Left kidney (tissue), 2 donors: ENCODE results near the gene TENT4A. TPM values are rescaled to one million over a fixed set of nuclear protein-coding genes. Genes with fewer than 3 reads are reported as not detected.

Source experiments
- DNase-seq: peaks from one replicate; pipeline ENCODE4 v3.0.0-alpha.2; 2013
- polyA plus RNA-seq: library from polyadenylated mRNA; unstranded; fragments of 120-200 nt; gene quantifications from one replicate; pipeline ENCODE4 v1.2.1, GENCODE V29; 2013; ENCODE audit not compliant: insufficient read length

Gene TENT4A
- polyA plus RNA-seq, 1 donor, result 35.6 TPM

- DNase-seq, result no peak
Measured at GRCh38 chr5:6750951-6751685, 37.9 kb downstream of the TENT4A start.

DNA sequence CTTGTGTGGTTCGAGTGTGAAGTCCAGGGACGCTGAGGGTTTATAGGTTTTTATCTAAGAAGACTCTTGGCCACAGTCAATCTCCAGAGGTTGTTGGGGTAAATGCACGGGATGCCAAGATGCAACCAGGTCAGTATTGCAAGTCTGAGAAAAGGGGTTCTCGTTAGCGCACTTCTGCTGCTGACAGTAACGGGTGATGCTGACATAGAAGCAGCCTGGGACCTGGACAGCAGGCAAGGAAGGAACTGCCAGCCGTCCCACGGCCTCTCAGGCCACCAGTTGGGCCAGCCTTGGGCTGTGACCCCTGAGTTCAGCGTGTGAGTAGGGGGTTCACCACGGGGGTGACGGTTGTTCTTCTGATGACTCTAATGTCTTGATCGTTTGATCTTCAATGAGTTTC is 39.0 kb downstream of the TENT4A start:
- no peak for DNase-seq

- no peak for DNase-seq
Measured at GRCh38 chr5:6752782-6753181, 39.5 kb downstream of the TENT4A start.

DNA sequence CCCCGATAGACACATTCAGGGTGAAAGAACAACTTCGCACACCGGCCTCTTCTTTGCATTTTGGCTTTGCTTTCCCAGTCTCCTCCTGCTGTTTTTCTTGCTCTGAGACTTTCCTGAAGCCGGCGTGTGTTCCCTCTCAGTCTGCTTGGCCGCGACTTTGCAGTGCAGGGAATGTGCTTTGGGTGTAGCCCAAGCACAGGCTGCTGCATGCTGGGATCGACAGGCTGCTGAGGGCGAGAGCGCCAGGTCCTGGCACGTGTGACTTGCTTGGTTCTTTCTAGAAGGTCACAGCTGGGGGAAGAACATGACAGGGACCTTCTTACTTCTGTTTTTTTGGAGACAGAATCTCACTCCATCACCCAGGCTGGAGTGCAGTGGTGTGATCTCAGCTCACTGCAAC is 40.6 kb downstream of the TENT4A start:
- DNase-seq, result no peak

- DNase-seq, result no peak
Measured at GRCh38 chr5:6754766-6755165, 41.5 kb downstream of the TENT4A start.

DNA sequence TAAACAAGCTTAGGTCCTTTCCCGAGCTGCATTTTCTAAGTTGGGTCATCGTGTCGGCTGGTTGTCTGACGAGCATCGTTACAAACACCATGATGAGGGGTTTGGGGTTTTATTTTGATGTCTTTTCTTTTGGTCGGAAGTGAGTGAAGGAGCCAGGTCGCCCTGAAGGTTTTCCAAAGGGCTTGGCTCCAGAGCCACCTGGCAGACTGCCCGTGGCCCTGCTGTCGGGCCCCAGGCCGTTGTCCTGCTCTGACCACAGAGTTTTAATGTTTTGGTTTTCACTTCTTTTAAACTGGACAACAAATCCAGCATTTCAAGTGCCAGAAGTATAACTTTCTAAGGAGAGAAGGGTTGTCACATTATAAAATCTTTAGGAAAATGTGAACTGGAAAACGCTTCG is 42.3 kb downstream of the TENT4A start:
- no peak for DNase-seq

GRCh38 chr5:6755941-6756340 is 42.7 kb downstream of the TENT4A start:
- no peak for DNase-seq

DNA sequence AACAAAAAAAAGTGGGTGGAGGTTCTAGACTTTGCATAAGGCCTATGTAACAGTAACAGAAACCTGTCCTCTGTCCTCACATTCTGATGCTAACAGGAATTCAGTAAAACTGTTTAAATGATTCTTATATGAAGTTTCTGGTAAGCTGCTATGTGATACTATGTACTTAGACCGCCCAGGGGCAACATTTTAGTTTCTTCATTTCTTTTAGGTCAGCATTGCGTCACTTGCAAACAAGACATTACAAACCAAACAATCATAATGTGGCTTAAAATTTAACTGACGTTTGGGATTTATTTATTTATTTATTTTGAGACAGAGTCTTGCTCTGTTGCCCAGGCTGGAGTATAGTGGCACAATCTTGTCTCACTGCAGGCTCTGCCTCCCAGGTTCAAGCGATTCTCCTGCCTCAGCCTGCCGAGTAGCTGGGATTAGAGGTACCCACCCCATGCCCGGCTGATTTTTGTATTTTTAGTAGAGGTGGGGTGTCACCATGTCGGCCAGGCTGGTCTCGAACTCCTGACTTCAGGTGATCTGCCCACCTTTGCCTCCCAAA is 44.3 kb downstream of the TENT4A start:
- DNase-seq, result no peak

DNA sequence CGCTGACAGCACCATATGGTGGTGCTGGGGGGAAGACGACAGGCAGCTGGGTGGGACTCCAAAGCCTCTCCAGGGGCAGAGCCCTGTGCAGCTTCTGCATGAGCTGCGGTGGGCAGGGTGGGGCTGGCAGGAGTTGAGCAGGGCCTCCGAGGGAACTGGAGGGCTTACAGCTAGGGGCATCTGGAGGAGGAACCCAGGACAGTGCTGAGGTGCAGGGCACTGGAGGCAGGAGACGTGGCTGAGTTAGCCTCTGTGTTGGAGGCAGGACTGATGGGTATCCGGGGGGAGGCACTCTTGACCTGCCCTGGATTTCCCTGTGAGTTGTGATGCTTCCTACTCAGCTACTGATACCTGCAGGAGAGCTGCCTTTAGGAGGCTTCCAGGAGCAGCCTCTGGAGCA is 45.0 kb downstream of the TENT4A start:
- no peak for DNase-seq

GRCh38 chr5:6758706-6759105 is 45.5 kb downstream of the TENT4A start:
- no peak for DNase-seq

DNA sequence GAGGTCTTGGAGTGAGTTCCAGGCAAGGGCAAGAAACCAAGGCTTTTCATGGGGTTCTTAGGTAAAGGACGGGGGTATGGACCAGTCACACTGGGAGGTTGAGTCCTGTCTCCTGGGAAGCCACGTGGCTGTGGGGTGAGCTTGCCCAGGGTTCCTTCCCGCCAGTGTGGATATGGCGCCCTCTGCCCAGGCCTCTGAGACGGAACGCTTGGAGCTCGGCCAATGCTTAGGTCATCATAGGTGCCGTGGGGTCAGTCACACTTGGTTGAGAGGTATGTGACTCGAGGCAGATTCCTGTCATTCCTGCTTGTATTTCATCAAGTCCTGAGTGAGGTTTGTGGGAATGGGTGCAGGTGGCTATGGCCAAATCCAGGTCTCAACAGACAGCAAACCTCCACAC is 46.2 kb downstream of the TENT4A start:
- no peak for DNase-seq

GRCh38 chr5:6759983-6760382 is 46.8 kb downstream of the TENT4A start:
- no peak for DNase-seq

- DNase-seq, result no peak
Measured at GRCh38 chr5:6760686-6761085, 47.5 kb downstream of the TENT4A start.

- DNase-seq, result no peak
Measured at GRCh38 chr5:6761333-6761732, 48.1 kb downstream of the TENT4A start.

DNA sequence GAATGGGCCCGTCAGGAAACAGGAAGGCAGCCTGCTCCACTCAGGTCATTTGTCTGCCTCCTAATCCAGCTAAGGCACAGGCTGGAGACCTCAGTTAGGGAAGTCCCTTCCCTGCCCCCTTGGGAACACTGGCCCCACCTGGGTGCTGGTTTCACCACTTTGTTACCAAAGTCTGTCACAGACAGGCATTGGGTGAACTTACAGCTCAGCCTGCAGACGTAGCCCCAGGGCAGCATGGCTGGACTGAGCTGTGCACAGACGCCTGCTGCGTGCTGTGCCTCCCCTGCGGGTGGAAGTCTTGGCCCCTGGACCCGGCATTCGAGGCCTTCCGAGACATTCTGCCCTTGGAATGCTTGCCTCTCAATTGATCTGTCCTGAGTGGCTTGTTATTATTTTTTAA is 48.9 kb downstream of the TENT4A start:
- no peak for DNase-seq

DNA sequence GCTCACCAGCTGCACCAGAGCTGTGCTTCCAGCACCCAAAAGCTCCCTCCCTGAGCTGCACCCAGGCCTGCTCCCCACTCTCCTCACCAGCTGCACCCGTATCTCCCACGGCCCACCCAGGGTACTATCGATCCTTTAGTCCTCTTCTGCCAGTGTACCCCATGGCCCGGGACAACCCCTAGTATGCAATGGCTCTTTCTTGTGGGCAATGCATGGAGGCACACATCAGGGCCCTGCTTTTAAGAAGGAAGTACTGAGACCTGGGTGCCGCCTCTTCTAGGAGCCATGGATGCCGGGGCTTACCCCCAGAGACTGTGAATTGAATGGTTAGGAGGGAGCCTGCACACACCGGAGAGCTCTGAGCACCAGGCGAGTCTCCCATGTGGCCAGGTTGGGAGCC is 49.5 kb downstream of the TENT4A start:
- DNase-seq, result no peak

DNA sequence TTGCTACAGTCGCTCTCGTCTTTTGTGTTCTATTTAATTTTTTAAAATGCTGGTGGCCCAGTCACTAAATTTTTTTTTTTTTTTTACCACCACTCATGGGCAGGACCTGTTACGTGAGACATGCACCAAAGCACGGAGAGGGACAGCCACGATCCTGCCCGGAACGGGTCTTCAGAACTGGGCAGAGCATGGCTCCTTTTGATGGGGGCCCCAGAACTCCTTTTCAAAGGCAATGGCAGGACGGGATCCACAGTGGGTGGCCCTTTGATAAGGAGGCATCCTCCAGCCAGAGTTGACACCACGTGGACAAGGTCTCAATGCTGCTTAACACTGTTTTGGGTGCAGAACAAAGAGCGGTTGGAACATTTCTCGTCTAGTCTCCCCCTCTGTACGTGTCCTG is 50.0 kb downstream of the TENT4A start:
- no peak for DNase-seq

DNA sequence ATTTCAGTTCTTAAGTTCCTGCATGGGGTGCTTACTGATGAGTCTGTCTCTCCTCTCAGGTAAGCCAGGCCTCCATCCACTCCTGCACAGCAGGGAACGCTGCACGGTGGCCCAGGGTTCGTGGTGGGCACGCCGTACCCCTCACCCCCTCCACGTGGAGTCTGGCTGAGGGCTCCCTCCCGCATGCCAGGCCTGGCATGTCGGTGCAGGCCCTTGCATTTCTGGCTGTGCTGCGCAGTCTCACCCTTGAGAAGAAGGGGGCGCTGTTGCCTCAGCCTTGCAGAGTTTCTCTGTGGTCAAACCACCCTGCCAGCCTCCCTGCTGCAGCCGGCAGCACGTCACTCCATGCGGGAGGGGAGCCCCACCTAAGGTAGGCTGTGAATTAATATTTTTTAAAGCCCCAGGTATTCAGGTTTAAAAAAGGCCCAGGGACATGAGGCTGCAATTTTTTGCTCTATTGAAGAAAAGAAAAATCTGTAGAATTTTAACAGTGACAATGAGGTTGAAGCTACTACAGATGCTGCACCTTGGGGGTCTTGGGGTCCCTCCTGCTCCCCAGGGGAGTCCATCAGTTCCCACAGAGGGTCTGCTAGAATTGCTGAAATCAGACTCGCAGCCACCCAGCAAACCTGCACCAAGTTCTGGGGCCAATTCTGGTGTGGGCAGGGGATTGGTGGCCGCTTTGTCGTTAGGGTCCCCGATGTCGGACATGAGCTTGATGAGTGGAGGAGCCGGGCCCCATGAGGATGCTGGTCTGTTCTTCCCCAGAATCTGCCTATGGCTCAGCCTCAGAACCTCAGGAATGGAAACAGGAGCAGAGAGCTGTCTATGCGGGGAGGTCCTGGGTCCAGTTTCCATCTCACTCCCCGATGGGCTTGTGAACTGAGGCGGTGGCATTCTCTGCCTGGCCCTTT is 52.6 kb downstream of the TENT4A start:
- DNase-seq, result peak; percentile 55

GRCh38 chr5:6766604-6767093 is 53.4 kb downstream of the TENT4A start:
- DNase-seq, result no peak

DNA sequence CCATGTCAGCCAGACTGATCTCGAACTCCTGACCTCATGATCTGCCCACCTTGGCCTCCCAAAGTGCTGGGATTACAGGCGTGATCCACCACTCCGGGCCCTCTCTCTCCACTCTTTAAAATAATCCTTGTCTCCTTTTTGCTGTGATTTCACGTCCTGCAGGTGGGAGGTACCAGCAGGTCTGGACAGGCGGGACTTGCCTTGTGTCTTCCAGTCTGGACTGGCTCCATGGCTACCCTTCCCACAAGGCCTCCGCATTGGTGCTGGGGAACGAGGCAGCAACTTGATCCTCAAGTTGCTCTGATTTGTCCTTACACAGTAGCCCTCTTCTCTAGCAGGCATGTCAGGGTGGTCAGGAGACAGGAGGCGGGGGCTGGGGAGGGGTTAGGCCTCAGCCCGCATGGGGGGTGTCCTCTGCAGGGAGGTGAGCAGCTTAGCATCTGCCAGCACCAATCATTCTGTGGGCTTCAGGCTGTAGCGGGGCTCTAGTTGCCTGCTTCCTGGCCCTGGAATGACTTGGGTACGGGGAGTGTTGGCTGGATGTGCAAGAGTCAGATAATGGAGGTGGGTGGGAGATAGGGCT is 54.3 kb downstream of the TENT4A start:
- DNase-seq, result no peak

- no peak for DNase-seq
Measured at GRCh38 chr5:6768590-6769230, 55.5 kb downstream of the TENT4A start.
